ENCODE measurements around the gene SACS. TPM values are rescaled to one million over a fixed set of nuclear protein-coding genes. Genes with fewer than 3 reads are reported as not detected.

SACS gene
- total RNA-seq (10 to 100 TPM; 48.1 to 50.6 TPM), polyA plus RNA-seq (7.8 TPM)

- DNase-seq, result no peak
- Histone ChIP-seq H3K27ac (ENCODE audit: low read depth, low read length) (no peak within 1 kb of the TSS), H3K4me3 (ENCODE audit: low read length) (no peak within 1 kb of the TSS), H3K9me3 (ENCODE audit: low read length) (no peaks in the 10 kb centered on the region), H3K27me3 (ENCODE audit: insufficient read depth, low read length, poor library complexity, severe bottlenecking) (peaks cover 4% of the 10 kb centered on the region), H3K4me1 (ENCODE audit: insufficient read depth, low read length) (no peaks in the 10 kb centered on the region), H3K36me3 (ENCODE audit: insufficient read depth, low read length) (no peaks in the 10 kb centered on the region)
- Mint-ChIP-seq H3K4me3 (no peak within 1 kb of the TSS), H3K27me3 (peaks cover 11 to 47% of the 10 kb centered on the region in 2 donors), H3K9me3 (no peaks in the 10 kb centered on the region), H3K27ac (peak within 1 kb of the TSS in 1 of 8 donors; percentile 64), H3K36me3 (no peaks in the 10 kb centered on the region), H3K4me1 (peaks cover 1 to 13% (median 9%) of the 10 kb centered on the region in 3 donors)
- CTCF ChIA-PET, result no interaction called here
- POLR2A ChIA-PET, result no interaction called here
Measured at GRCh38 chr13:23433171-23434153, at the start of gene SACS. TSS of gene SACS (minus strand) at chr13:23433702. CDS start at chr13:23411239, 22,463 bp downstream.

GRCh38 chr13:23480324-23480723 lies 46.8 kb upstream of the SACS start:
- CTCF ChIA-PET, result interaction anchor here (1.3 kb wide), 1 partner anchor 13 kb away, joined by 4 read pairs; no protein-coding TSS in a partner anchor

GRCh38 chr13:23477101-23477500 lies 43.6 kb upstream of the SACS start:
- no peak overlapping the region for H3K4me3 Mint-ChIP-seq
- peaks cover 19 to 29% (median 28%) of the 10 kb centered on the region in 5 donors for H3K9me3 Mint-ChIP-seq
- H3K36me3 ChIP-seq (ENCODE audit: insufficient read depth, low read length), result no peaks in the 10 kb centered on the region

More at GRCh38 chr13:23480324-23480723, 46.8 kb upstream of the SACS start:
- Mint-ChIP-seq H3K36me3 (peaks cover 0 to 10% (median 0%) of the 10 kb centered on the region in 3 donors), H3K9me3 (peaks cover 22 to 30% (median 29%) of the 10 kb centered on the region in 5 donors), H3K27me3 (peaks cover 12 to 45% of the 10 kb centered on the region in 2 donors), H3K4me1 (no peaks in the 10 kb centered on the region), H3K27ac (no peak overlapping the region), H3K4me3 (no peak overlapping the region)
- no peak overlapping the region for H3K27ac ChIP-seq (ENCODE audit: low read depth, low read length)
- H3K27me3 ChIP-seq (ENCODE audit: insufficient read depth, low read length, poor library complexity, severe bottlenecking), result peaks cover 3% of the 10 kb centered on the region
- DNase-seq, result no peak
- no peaks in the 10 kb centered on the region for H3K36me3 ChIP-seq (ENCODE audit: insufficient read depth, low read length)
- H3K9me3 ChIP-seq (ENCODE audit: low read length), result peaks cover 4% of the 10 kb centered on the region
- H3K4me3 ChIP-seq (ENCODE audit: low read length), result no peak overlapping the region
- POLR2A ChIA-PET, result no interaction called here
- H3K4me1 ChIP-seq (ENCODE audit: insufficient read depth, low read length), result no peaks in the 10 kb centered on the region

GRCh38 chr13:23473221-23473620 lies 39.7 kb upstream of the SACS start:
- H3K27me3 ChIP-seq (ENCODE audit: insufficient read depth, low read length, poor library complexity, severe bottlenecking), result peaks cover 3% of the 10 kb centered on the region
- H3K4me1 Mint-ChIP-seq, result no peaks in the 10 kb centered on the region
- ChIA-PET CTCF (no interaction called here), POLR2A (no interaction called here)
- H3K4me3 ChIP-seq (ENCODE audit: low read length), result no peak overlapping the region
- H3K27me3 Mint-ChIP-seq, result peaks cover 7 to 45% of the 10 kb centered on the region in 2 donors
- H3K4me3 Mint-ChIP-seq, result no peak overlapping the region
- no peaks in the 10 kb centered on the region for H3K9me3 ChIP-seq (ENCODE audit: low read length)
- H3K27ac ChIP-seq (ENCODE audit: low read depth, low read length), result no peak overlapping the region
- no peaks in the 10 kb centered on the region for H3K36me3 Mint-ChIP-seq
- no peaks in the 10 kb centered on the region for H3K4me1 ChIP-seq (ENCODE audit: insufficient read depth, low read length)
- H3K27ac Mint-ChIP-seq, result no peak overlapping the region
- no peak for DNase-seq
- no peaks in the 10 kb centered on the region for H3K9me3 Mint-ChIP-seq
- H3K36me3 ChIP-seq (ENCODE audit: insufficient read depth, low read length), result no peaks in the 10 kb centered on the region

More at GRCh38 chr13:23477101-23477500, 43.6 kb upstream of the SACS start:
- Mint-ChIP-seq H3K4me1 (no peaks in the 10 kb centered on the region), H3K27me3 (peaks cover 9 to 44% of the 10 kb centered on the region in 2 donors), H3K27ac (no peak overlapping the region), H3K36me3 (peaks cover 0 to 10% (median 0%) of the 10 kb centered on the region in 3 donors)
- CTCF ChIA-PET, result no interaction called here
- no peak for DNase-seq
- Histone ChIP-seq H3K27me3 (ENCODE audit: insufficient read depth, low read length, poor library complexity, severe bottlenecking) (peaks cover 3% of the 10 kb centered on the region), H3K9me3 (ENCODE audit: low read length) (peaks cover 4% of the 10 kb centered on the region), H3K27ac (ENCODE audit: low read depth, low read length) (no peak overlapping the region), H3K4me3 (ENCODE audit: low read length) (no peak overlapping the region), H3K4me1 (ENCODE audit: insufficient read depth, low read length) (no peaks in the 10 kb centered on the region)
- POLR2A ChIA-PET, result no interaction called here

- no peaks in the 10 kb centered on the region for H3K36me3 ChIP-seq (ENCODE audit: insufficient read depth, low read length)
- DNase-seq, result no peak
- POLR2A ChIA-PET, result no interaction called here
- no peak overlapping the region for H3K4me3 ChIP-seq (ENCODE audit: low read length)
- no peak overlapping the region for H3K27ac Mint-ChIP-seq
- H3K27ac ChIP-seq (ENCODE audit: low read depth, low read length), result no peak overlapping the region
- H3K4me1 Mint-ChIP-seq, result no peaks in the 10 kb centered on the region
- H3K4me3 Mint-ChIP-seq, result no peak overlapping the region
- peaks cover 4 to 36% of the 10 kb centered on the region in 2 donors for H3K27me3 Mint-ChIP-seq
- CTCF ChIA-PET, result no interaction called here
- no peaks in the 10 kb centered on the region for H3K4me1 ChIP-seq (ENCODE audit: insufficient read depth, low read length)
- H3K9me3 Mint-ChIP-seq, result no peaks in the 10 kb centered on the region
- H3K27me3 ChIP-seq (ENCODE audit: insufficient read depth, low read length, poor library complexity, severe bottlenecking), result peaks cover 3% of the 10 kb centered on the region
- no peaks in the 10 kb centered on the region for H3K36me3 Mint-ChIP-seq
- no peaks in the 10 kb centered on the region for H3K9me3 ChIP-seq (ENCODE audit: low read length)
Measured at GRCh38 chr13:23472189-23472588, 38.7 kb upstream of the SACS start.

- Histone ChIP-seq H3K36me3 (ENCODE audit: insufficient read depth, low read length) (no peaks in the 10 kb centered on the region), H3K4me1 (ENCODE audit: insufficient read depth, low read length) (peaks cover 2% of the 10 kb centered on the region), H3K27me3 (ENCODE audit: insufficient read depth, low read length, poor library complexity, severe bottlenecking) (peaks cover 3% of the 10 kb centered on the region), H3K9me3 (ENCODE audit: low read length) (no peaks in the 10 kb centered on the region), H3K4me3 (ENCODE audit: low read length) (no peak overlapping the region), H3K27ac (ENCODE audit: low read depth, low read length) (no peak overlapping the region)
- Mint-ChIP-seq H3K9me3 (no peaks in the 10 kb centered on the region), H3K4me1 (peaks cover 2 to 4% (median 2%) of the 10 kb centered on the region in 3 donors), H3K36me3 (no peaks in the 10 kb centered on the region), H3K27ac (no peak overlapping the region), H3K4me3 (no peak overlapping the region), H3K27me3 (peaks cover 6 to 27% of the 10 kb centered on the region in 2 donors)
- POLR2A ChIA-PET, result no interaction called here
- DNase-seq, result no peak
- CTCF ChIA-PET, result interaction anchor here (0.6 kb wide), 1 partner anchor 95 kb away, joined by 3 read pairs; no protein-coding TSS in a partner anchor
Measured at GRCh38 chr13:23470790-23471614, 37.5 kb upstream of the SACS start.

GRCh38 chr13:23469951-23470421 lies 36.5 kb upstream of the SACS start:
- DNase-seq, result no peak
- Histone ChIP-seq H3K9me3 (ENCODE audit: low read length) (no peaks in the 10 kb centered on the region), H3K4me3 (ENCODE audit: low read length) (no peak overlapping the region), H3K27ac (ENCODE audit: low read depth, low read length) (no peak overlapping the region), H3K4me1 (ENCODE audit: insufficient read depth, low read length) (peaks cover 5% of the 10 kb centered on the region), H3K27me3 (ENCODE audit: insufficient read depth, low read length, poor library complexity, severe bottlenecking) (no peaks in the 10 kb centered on the region), H3K36me3 (ENCODE audit: insufficient read depth, low read length) (no peaks in the 10 kb centered on the region)
- Mint-ChIP-seq H3K4me1 (peaks cover 4 to 5% (median 4%) of the 10 kb centered on the region in 3 donors), H3K9me3 (no peaks in the 10 kb centered on the region), H3K4me3 (no peak overlapping the region), H3K27ac (no peak overlapping the region), H3K27me3 (peaks cover 6 to 24% of the 10 kb centered on the region in 2 donors), H3K36me3 (no peaks in the 10 kb centered on the region)
- ChIA-PET POLR2A (no interaction called here), CTCF (no interaction called here)

All from CD8-positive, alpha-beta memory T cell (primary cell).